Measurements from ENCODE around the gene VDR.

VDR gene

DNA sequence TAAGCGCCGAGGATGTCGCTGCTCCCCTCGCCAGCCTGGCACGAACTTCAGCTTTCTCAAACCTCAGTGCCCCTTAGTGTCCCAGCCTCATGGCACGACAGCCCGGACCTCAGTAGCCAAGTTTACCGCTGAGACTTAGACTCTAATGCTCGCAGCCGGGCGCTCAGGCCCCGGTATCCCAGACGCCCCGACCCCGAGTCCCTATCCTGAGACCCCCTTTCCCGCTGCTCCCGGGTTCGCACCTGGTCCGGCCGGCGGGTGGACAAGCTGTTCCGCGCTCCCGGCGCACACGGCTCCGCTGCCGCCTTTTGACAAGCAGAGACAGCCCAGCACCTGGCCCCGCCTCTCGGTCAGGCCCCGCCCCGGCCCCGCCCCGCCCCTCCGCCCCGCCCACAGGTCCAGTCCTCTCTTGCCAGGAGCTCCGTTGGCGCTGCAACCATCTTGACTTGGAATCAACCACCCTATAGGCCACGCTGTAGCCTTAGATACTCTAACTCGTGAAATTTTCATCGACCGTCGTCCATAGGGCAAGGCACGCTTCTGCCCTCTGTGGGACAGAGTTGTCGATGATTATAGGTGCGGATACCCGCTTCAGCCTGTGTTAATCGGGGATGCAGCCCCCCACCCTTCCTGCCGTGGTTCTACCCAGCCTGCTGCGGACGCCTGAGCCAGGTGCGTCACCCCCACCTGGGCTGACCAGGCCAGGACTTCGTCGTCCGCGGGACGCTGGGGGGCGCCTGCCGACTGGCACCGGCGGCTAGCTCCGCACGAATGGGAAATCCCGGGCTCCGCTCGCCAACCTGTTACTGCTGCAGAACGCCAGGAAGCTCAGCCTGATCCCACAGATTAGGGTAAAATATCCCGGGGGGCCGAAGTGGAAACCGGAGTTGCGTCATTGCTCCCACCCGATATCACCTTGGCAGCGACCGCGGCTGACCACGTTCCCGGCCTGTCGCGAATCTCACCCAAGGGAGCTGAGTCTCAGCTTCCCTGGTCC lies at the start of gene VDR:
TSS of gene VDR (minus strand) at position 282 of the 997 bp plus-strand sequence. CDS start 25,881 bp downstream, outside the sequence.
- H3K9ac ChIP-seq (ENCODE audit: low read depth, low read length): peak within 1 kb of the TSS; percentile 79
- peaks cover 85% of the 10 kb centered on the region for H3K27me3 ChIP-seq (ENCODE audit: control insufficient read depth, insufficient read depth, low read length)
- H3K36me3 ChIP-seq (ENCODE audit: control insufficient read depth, insufficient read depth, low read length): no peaks in the 10 kb centered on the region
- peak within 1 kb of the TSS; percentile 85 for H3K4me3 ChIP-seq (ENCODE audit: low read depth, low read length)
- H3K9me3 ChIP-seq (ENCODE audit: control insufficient read depth, insufficient read depth, low read length): no peaks in the 10 kb centered on the region
- H3K4me1 ChIP-seq (ENCODE audit: control insufficient read depth, insufficient read depth, low read length): peaks cover 2% of the 10 kb centered on the region

DNA sequence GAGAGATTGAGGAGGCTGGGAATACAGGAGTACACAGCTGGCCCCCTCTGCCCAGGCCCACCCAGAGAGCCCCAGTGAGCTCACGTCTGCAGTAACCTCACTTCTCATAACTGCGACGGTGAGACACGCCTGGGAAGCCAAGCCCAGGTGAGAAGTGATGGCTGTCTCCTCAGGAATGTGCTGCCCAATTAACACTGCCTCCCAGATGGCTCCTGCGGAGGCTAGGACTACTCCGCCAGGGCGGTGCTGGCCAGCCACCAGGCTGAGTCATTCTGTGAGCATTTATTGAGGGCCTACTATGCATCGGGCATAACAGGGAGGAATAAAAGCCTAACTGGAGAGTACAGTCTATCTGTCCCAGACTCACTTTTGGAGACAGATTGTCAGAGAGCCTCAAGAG lies 49.3 kb upstream of the VDR start:
- Histone ChIP-seq H3K36me3 (ENCODE audit: control insufficient read depth, insufficient read depth, low read length) (no peaks in the 10 kb centered on the region), H3K9ac (ENCODE audit: low read depth, low read length) (no peak overlapping the region), H3K4me1 (ENCODE audit: control insufficient read depth, insufficient read depth, low read length) (no peaks in the 10 kb centered on the region), H3K27me3 (ENCODE audit: control insufficient read depth, insufficient read depth, low read length) (peaks cover 21% of the 10 kb centered on the region), H3K4me3 (ENCODE audit: low read depth, low read length) (no peak overlapping the region), H3K9me3 (ENCODE audit: control insufficient read depth, insufficient read depth, low read length) (peaks cover 10% of the 10 kb centered on the region)

DNA sequence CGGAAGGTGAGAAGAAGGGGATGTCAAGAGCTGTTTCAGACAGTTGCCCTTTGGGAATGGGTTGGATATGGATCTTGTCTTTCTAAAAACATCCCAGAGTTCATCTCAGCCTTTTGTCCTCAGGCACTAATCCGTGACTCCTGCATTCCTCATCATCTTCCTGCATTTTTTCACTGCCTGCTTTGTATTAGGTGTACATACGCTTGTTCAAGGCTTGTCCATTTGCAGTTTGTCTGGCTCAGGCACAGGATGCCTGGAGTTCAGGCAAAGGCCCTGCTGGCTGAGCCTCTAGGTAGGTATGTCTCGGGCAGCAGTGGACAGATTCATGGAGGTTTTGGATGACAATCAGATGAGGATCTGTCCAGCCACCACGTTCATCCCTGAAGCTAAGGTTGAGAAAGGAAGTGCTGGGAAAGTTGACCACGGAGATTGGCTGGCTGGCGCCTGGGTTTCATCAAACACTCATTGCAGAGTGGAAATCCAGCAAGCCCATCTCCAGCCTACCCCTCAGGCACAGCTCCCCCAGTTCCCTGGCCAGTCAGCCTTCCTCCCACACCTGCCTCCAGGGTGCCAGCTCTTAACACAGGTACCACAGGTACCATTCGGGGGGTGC lies 46.2 kb upstream of the VDR start:
- Histone ChIP-seq H3K27me3 (ENCODE audit: control insufficient read depth, insufficient read depth, low read length) (peaks cover 21% of the 10 kb centered on the region), H3K36me3 (ENCODE audit: control insufficient read depth, insufficient read depth, low read length) (no peaks in the 10 kb centered on the region), H3K4me1 (ENCODE audit: control insufficient read depth, insufficient read depth, low read length) (no peaks in the 10 kb centered on the region), H3K4me3 (ENCODE audit: low read depth, low read length) (no peak overlapping the region), H3K9me3 (ENCODE audit: control insufficient read depth, insufficient read depth, low read length) (no peaks in the 10 kb centered on the region), H3K9ac (ENCODE audit: low read depth, low read length) (no peak overlapping the region)

DNA sequence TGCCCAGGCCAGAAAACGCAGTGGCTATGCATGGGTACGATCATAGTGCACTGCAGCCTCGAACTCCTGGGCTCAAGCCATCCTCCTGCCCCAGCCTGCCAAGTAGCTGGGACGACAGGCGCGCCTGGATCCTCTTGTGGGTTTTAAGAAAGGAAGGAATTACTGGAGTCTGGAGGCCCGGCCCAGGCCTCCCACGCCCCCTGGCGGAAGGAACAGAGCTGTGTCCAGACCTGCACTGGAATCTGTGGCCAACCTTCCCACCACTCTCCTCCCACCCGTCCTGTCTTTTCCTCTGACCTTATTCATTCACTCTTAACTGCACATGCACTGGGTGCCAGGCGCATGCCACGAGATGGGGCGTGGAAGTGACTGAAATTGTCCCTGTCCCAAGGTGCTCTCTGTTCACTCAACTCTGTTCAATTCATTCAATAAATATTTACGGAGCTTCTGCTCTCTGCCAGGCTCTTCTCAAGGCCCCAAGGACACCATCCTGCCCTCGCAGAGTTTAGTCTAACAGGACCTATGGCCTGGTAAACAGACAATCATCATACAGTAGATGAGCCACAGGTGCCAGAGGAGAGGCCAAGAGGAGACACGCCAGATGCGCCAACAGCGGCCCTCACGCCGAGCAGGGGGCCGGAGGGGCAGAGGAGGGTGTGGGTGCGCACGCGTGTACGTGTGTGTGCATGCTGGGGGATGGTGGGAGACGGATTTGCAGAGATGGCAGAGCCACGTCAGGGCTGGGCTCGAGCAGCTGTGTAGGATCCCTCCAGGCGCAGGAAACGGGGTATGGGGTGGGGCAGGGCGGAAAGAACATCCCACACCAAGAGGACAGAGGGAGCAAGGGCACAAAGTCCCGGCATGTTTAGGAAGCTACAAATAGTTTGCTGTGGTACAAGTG lies 44.9 kb upstream of the VDR start:
- Histone ChIP-seq H3K4me1 (ENCODE audit: control insufficient read depth, insufficient read depth, low read length) (no peaks in the 10 kb centered on the region), H3K4me3 (ENCODE audit: low read depth, low read length) (no peak overlapping the region), H3K9ac (ENCODE audit: low read depth, low read length) (no peak overlapping the region), H3K9me3 (ENCODE audit: control insufficient read depth, insufficient read depth, low read length) (no peaks in the 10 kb centered on the region), H3K36me3 (ENCODE audit: control insufficient read depth, insufficient read depth, low read length) (no peaks in the 10 kb centered on the region), H3K27me3 (ENCODE audit: control insufficient read depth, insufficient read depth, low read length) (peaks cover 21% of the 10 kb centered on the region)

DNA sequence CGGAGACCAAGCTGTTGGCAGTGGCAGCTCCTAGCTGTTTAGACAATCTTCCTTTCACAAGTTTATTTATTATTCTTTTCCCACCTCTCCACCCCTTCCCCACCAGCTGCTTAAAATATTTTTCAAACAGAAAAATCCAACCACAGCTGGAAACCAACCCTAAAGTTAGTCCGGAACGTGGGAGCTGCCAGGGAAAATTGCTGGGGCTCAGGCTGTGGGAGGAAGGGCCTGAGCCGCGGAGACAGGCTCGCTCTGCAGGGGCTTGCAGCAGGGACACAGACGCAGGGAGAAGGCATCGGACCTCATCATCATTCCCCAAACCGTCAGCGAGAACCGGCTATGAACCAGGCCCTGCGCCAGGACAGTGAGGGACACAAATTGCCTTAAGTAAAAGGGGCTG lies 42.5 kb upstream of the VDR start:
- Histone ChIP-seq H3K4me3 (ENCODE audit: low read depth, low read length) (no peak overlapping the region), H3K9ac (ENCODE audit: low read depth, low read length) (no peak overlapping the region), H3K9me3 (ENCODE audit: control insufficient read depth, insufficient read depth, low read length) (no peaks in the 10 kb centered on the region), H3K27me3 (ENCODE audit: control insufficient read depth, insufficient read depth, low read length) (peaks cover 18% of the 10 kb centered on the region), H3K36me3 (ENCODE audit: control insufficient read depth, insufficient read depth, low read length) (no peaks in the 10 kb centered on the region), H3K4me1 (ENCODE audit: control insufficient read depth, insufficient read depth, low read length) (no peaks in the 10 kb centered on the region)

DNA sequence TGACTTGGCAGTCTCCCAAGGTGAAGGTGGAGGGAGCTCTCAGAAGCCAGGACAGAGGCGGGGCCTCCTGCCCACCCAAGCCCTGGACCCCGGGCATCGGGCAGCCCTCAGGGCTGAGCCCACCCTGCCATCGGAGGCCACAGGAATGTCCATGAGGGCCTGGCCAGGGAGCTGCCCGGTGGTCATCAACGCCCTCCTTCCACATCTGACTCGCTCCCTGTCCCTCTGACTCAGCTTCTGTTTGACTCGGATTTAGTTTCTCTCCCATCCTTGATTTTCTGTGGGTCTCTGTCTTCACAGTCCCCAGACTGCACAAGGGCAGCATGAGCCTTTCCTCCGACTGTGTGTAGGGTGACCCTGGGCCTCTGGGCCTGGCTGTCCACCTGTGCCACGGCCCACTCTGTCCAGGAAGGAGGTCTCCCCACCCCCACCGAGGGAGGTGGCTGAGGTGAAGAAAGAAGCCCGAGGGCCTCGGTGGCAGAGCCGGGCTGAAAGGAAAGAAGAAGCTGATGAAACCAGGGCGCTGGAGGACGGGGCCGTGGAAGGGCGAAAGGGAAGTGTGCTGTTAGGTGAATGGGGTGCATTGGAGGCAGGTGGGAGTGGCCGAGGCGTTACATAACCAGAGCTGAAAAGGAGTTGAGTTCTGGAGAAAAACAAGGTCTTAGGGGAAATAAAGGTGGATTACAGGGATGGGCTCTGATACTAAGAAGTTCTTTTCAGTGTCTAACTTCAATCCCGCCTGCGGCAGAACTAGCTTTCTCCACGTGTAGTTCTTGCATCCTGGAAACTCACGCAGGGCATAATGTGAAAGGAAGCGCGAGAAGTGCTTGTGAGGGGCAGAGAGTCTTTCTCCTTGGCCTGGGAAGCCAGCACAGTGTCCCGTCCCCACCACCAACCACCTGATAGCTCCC lies 41.9 kb upstream of the VDR start:
- H3K9me3 ChIP-seq (ENCODE audit: control insufficient read depth, insufficient read depth, low read length): no peaks in the 10 kb centered on the region

DNA sequence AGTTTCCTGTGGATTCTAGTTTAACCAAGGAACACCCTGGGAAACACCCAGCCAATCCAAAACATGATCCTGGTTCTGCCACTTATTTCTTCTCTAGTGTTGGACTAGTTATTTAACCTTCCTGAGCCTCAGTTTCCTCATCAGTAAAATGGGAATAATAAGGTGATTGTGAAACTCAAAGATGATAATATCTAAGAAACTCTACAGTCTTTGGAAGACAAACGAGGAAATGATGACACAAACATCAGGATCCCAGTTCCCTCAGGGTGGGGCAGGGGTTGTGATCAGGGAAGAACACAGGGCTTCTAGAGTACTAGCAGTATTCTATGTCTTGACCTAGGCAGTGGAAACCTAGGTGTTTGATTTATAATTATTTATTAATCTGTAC lies 40.5 kb upstream of the VDR start:
- H3K27me3 ChIP-seq (ENCODE audit: control insufficient read depth, insufficient read depth, low read length): peaks cover 27% of the 10 kb centered on the region
- H3K9me3 ChIP-seq (ENCODE audit: control insufficient read depth, insufficient read depth, low read length): no peaks in the 10 kb centered on the region
- H3K36me3 ChIP-seq (ENCODE audit: control insufficient read depth, insufficient read depth, low read length): no peaks in the 10 kb centered on the region
- no peak overlapping the region for H3K9ac ChIP-seq (ENCODE audit: low read depth, low read length)
- H3K4me1 ChIP-seq (ENCODE audit: control insufficient read depth, insufficient read depth, low read length): no peaks in the 10 kb centered on the region
- no peak overlapping the region for H3K4me3 ChIP-seq (ENCODE audit: low read depth, low read length)

More for the DNA sequence above, 41.9 kb upstream of the VDR start:
- Histone ChIP-seq H3K36me3 (ENCODE audit: control insufficient read depth, insufficient read depth, low read length) (no peaks in the 10 kb centered on the region), H3K27me3 (ENCODE audit: control insufficient read depth, insufficient read depth, low read length) (peaks cover 18% of the 10 kb centered on the region), H3K4me3 (ENCODE audit: low read depth, low read length) (no peak overlapping the region), H3K4me1 (ENCODE audit: control insufficient read depth, insufficient read depth, low read length) (no peaks in the 10 kb centered on the region), H3K9ac (ENCODE audit: low read depth, low read length) (no peak overlapping the region)

DNA sequence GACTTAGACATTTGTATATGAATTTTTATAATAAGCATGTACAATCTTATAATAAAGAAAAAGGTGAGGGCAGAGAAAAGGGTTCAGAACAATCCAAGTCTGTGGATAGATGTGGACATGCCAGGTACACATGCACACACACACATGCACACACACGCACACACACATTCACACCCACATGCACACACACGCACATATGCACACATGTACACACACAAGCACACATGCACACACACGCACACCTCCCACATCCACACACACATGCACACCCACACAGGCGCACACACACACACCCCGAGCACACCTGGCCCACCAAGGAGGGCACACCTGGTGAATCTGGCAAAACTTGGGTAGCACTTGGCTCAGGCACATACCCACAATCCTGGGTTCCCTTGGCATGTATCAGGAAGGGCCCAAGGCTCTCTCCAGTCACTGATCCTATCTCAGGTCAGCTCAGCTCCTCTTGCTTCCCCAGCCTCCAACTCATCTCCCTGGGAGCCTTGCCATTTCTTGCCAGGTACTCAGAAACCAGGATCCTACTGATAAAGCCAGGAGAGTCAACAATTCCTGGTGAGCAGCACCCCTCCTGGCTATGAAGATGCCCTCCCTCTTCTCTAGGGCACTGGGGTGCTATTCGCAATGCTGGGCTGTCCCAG lies 40.0 kb upstream of the VDR start:
- H3K4me1 ChIP-seq (ENCODE audit: control insufficient read depth, insufficient read depth, low read length): no peaks in the 10 kb centered on the region
- no peak overlapping the region for H3K4me3 ChIP-seq (ENCODE audit: low read depth, low read length)
- H3K9me3 ChIP-seq (ENCODE audit: control insufficient read depth, insufficient read depth, low read length): no peaks in the 10 kb centered on the region
- peaks cover 32% of the 10 kb centered on the region for H3K27me3 ChIP-seq (ENCODE audit: control insufficient read depth, insufficient read depth, low read length)
- H3K36me3 ChIP-seq (ENCODE audit: control insufficient read depth, insufficient read depth, low read length): no peaks in the 10 kb centered on the region
- no peak overlapping the region for H3K9ac ChIP-seq (ENCODE audit: low read depth, low read length)

DNA sequence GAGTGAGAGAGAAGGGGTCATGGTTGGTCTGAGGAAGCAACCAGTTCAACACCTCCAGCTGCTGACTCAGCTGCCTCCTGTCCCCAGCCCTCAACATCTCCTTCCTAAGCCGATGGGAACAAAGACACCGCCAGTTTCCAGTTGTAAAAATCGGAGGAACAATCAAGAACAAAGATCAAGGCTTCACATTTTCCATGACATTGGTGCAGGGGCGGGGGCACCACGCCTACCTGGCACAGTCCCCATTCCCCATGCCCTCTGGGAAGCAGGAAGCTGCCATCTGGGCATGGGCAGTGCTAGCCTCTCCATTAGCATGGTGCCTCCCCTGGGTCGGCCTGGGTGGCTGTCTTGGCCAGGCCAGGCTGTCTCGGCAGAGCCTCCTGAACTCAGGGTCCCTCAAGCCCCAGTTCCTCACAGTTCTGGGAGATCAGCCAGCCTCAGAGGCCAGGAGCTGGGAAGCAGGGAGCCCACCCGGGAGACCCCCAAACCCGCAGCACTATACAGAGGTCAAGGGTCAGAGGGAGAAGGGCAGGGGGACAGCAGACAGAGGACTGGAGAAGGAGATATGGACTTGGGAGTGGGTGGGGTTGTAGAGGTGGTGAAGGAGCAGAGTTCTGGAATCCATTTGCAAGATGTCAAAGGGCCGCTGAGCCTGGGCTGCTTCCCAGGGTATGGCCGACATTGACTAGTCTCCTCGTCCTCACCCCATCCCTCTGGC lies 39.0 kb upstream of the VDR start:
- Histone ChIP-seq H3K9ac (ENCODE audit: low read depth, low read length) (no peak overlapping the region), H3K4me3 (ENCODE audit: low read depth, low read length) (no peak overlapping the region), H3K9me3 (ENCODE audit: control insufficient read depth, insufficient read depth, low read length) (no peaks in the 10 kb centered on the region), H3K36me3 (ENCODE audit: control insufficient read depth, insufficient read depth, low read length) (no peaks in the 10 kb centered on the region), H3K4me1 (ENCODE audit: control insufficient read depth, insufficient read depth, low read length) (no peaks in the 10 kb centered on the region), H3K27me3 (ENCODE audit: control insufficient read depth, insufficient read depth, low read length) (peaks cover 35% of the 10 kb centered on the region)

DNA sequence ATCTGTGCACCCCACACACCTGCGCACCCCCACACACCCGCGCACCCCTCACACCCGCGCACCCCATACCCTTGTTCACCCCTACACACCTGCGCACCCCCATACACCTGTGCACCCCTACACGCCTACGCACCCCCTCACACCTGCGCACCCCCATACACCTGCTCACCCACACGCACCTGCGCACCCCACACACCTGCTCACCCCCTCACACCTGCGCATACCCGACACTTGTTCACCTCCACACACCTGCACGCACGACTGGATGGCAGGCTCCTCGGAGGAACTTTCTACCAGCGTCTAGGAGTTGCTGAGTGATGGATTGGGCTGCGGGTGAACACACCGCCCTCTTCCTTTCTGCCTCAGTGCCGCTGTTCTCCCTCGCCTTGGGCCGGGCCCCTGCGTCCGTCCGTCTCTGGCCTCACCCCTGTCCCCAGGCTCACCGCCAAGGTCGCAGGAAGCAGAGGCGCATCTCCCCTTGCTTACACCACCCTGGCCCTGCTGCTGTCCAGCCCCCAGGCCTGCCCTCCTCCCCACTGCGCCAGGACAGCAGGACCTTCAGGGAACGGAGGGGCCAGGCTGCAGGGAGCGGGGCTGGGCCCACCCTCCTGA lies 37.9 kb upstream of the VDR start:
- Histone ChIP-seq H3K27me3 (ENCODE audit: control insufficient read depth, insufficient read depth, low read length) (peaks cover 39% of the 10 kb centered on the region), H3K4me3 (ENCODE audit: low read depth, low read length) (no peak overlapping the region), H3K9me3 (ENCODE audit: control insufficient read depth, insufficient read depth, low read length) (no peaks in the 10 kb centered on the region), H3K4me1 (ENCODE audit: control insufficient read depth, insufficient read depth, low read length) (no peaks in the 10 kb centered on the region), H3K9ac (ENCODE audit: low read depth, low read length) (no peak overlapping the region), H3K36me3 (ENCODE audit: control insufficient read depth, insufficient read depth, low read length) (no peaks in the 10 kb centered on the region)
